ENCODE results near the gene THAP4. TPM values are rescaled to one million over a fixed set of nuclear protein-coding genes. Genes with fewer than 3 reads are reported as not detected.
A peak's percentile ranks its signal among the peaks of the same experiment; 100 is the strongest.

THAP4 gene
- total and polyA plus RNA-seq, 2 of the 13 experiments (the other 11 are each of a cell fraction or from before 2014, with no cell fraction given), result 59.7 to 75.7 TPM

GRCh38 chr2:241559323-241560161 lies 77.4 kb downstream of the THAP4 start (continued):
- TF ChIP-seq BCL3 (CRISPR knock-in tag; IDR thresholded peaks at IDR 0.05), result no peak
- no peak for TF ChIP-seq CEBPG (CRISPR knock-in tag; IDR thresholded peaks at IDR 0.05)
- no peak for TF ChIP-seq MEIS1 (CRISPR knock-in tag; IDR thresholded peaks at IDR 0.05; ENCODE audit: borderline replicate concordance)
- no peak for TF ChIP-seq SRSF9 (IDR thresholded peaks at IDR 0.05; ENCODE audit: borderline replicate concordance, insufficient read depth, low read depth, low read length, poor library complexity, severe bottlenecking)
- TF ChIP-seq ZNF577 (CRISPR knock-in tag; IDR thresholded peaks at IDR 0.05; ENCODE audit: borderline replicate concordance, low read depth), result no peak
- peak; percentile 92 for TF ChIP-seq ZNF276 (CRISPR knock-in tag; IDR thresholded peaks at IDR 0.05; ENCODE audit: low read depth)
- TF ChIP-seq POGK (CRISPR knock-in tag; conservative IDR thresholded peaks at IDR 0.05), result no peak; the same call in 1 of the 2 replicates
- no peak for TF ChIP-seq POLR2A (IDR thresholded peaks at IDR 0.05; ENCODE audit: insufficient read depth in 1 of 2, low read depth in 2 of 2, low read length in 2 of 2)
- no peak for TF ChIP-seq ETV6 (CRISPR knock-in tag; conservative IDR thresholded peaks at IDR 0.05)
- TF ChIP-seq NR2C2 (CRISPR knock-in tag; IDR thresholded peaks at IDR 0.05; ENCODE audit: borderline replicate concordance), result no peak
- 0 out of 2 replicates have a peak, but pooled peaks have one; percentile 64 for TF ChIP-seq SNAI1 (CRISPR knock-in tag; IDR thresholded peaks at IDR 0.05; ENCODE audit: borderline replicate concordance)
- no peak; the same call in 1 of the 2 replicates for TF ChIP-seq NR0B2 (CRISPR knock-in tag; IDR thresholded peaks at IDR 0.05)
- TF ChIP-seq ZNF747 (CRISPR knock-in tag; IDR thresholded peaks at IDR 0.05; ENCODE audit: borderline replicate concordance), result no peak
- TF ChIP-seq ZNF691 (CRISPR knock-in tag; IDR thresholded peaks at IDR 0.05; ENCODE audit: borderline replicate concordance, low read depth), result no peak
- TF ChIP-seq ZNF652 (CRISPR knock-in tag; IDR thresholded peaks at IDR 0.05; ENCODE audit: borderline replicate concordance, low read depth), result no peak
- peak; percentile 27; the same call in 1 of the 2 replicates for TF ChIP-seq RXRB (CRISPR knock-in tag; IDR thresholded peaks at IDR 0.05; ENCODE audit: borderline replicate concordance)
- peak; percentile 29; the same call in 1 of the 2 replicates for TF ChIP-seq MYC (CRISPR knock-in tag; IDR thresholded peaks at IDR 0.05; ENCODE audit: borderline replicate concordance)
- peak; percentile 25; the same call in 1 of the 2 replicates for TF ChIP-seq ZSCAN21 (CRISPR knock-in tag; IDR thresholded peaks at IDR 0.05; ENCODE audit: borderline replicate concordance)
- 0 out of 2 replicates have a peak, but pooled peaks have one; percentile 16 for TF ChIP-seq ZNF253 (CRISPR knock-in tag; IDR thresholded peaks at IDR 0.05; ENCODE audit: borderline replicate concordance)
- TF ChIP-seq JUND (CRISPR knock-in tag; IDR thresholded peaks at IDR 0.05), result 0 out of 2 replicates have a peak, but pooled peaks have one; percentile 46
- TF ChIP-seq ZNF235 (CRISPR knock-in tag; IDR thresholded peaks at IDR 0.05; ENCODE audit: borderline replicate concordance), result no peak
